HG02759 (cell line): ENCODE data around the gene GPATCH3.

Experiments used
- ATAC-seq: cut with Tn5 transposase; IDR thresholded peaks from one replicate; pipeline ENCODE4 v1.9.1; 2021; ENCODE audit warnings: mild to moderate bottlenecking, moderate library complexity; ENCODE audit not compliant: unreplicated experiment

Gene GPATCH3

GRCh38 chr1:26864610-26865480, 35.4 kb downstream of the GPATCH3 start:
- ATAC-seq, result peak; percentile 91

- ATAC-seq, result no peak
These were observed 36.6 kb downstream of the GPATCH3 start for GRCh38 chr1:26863685-26864077.

GRCh38 chr1:26862781-26863684, 37.2 kb downstream of the GPATCH3 start, which contains the start of gene SFN:
TSS of gene SFN (plus strand) at chr1:26863149. CDS start at chr1:26863213, 64 bp downstream.
- ATAC-seq, result no peak

GRCh38 chr1:26861889-26862378, 38.3 kb downstream of the GPATCH3 start:
- no peak for ATAC-seq

- ATAC-seq, result no peak
These were observed 39.0 kb downstream of the GPATCH3 start for GRCh38 chr1:26861286-26861701.

- no peak for ATAC-seq
These were observed 41.2 kb downstream of the GPATCH3 start for GRCh38 chr1:26858891-26859640.

- ATAC-seq, result no peak
These were observed 42.1 kb downstream of the GPATCH3 start for GRCh38 chr1:26858160-26858559.

GRCh38 chr1:26857473-26858060, 42.7 kb downstream of the GPATCH3 start:
- ATAC-seq, result no peak

GRCh38 chr1:26856604-26857469, 43.4 kb downstream of the GPATCH3 start:
- no peak for ATAC-seq

- no peak for ATAC-seq
These were observed 44.1 kb downstream of the GPATCH3 start for GRCh38 chr1:26856181-26856580.

- no peak for ATAC-seq
These were observed 44.6 kb downstream of the GPATCH3 start for GRCh38 chr1:26855636-26856035.

GRCh38 chr1:26854906-26855305, 45.4 kb downstream of the GPATCH3 start:
- ATAC-seq, result no peak

GRCh38 chr1:26853600-26853999, 46.7 kb downstream of the GPATCH3 start:
- ATAC-seq, result no peak

- ATAC-seq, result no peak
These were observed 47.1 kb downstream of the GPATCH3 start for GRCh38 chr1:26853156-26853555.

GRCh38 chr1:26852701-26853100, 47.6 kb downstream of the GPATCH3 start:
- no peak for ATAC-seq

GRCh38 chr1:26851106-26851684, 49.1 kb downstream of the GPATCH3 start:
- no peak for ATAC-seq

- ATAC-seq, result no peak
These were observed 51.1 kb downstream of the GPATCH3 start for GRCh38 chr1:26848941-26849774.

- no peak for ATAC-seq
These were observed 51.8 kb downstream of the GPATCH3 start for GRCh38 chr1:26848499-26848898.
